NB4 (cell line): Measurements from ENCODE around the gene NOL11.

Source experiments
- CTCF ChIP-seq: IDR thresholded peaks from one replicate; pipeline ENCODE4 v1.5.1; 2012; ENCODE audit warnings: low read depth, low read length
- POLR2A ChIP-seq: IDR thresholded peaks from 2 replicates; pipeline ENCODE4 v1.6.1; 2011; ENCODE audit warnings: mild to moderate bottlenecking; ENCODE audit not compliant: insufficient read length; ENCODE audit errors: extremely low read depth

- no peak for TF ChIP-seq CTCF
- no peak for TF ChIP-seq POLR2A
Measured at GRCh38 chr17:67717192-67717623, 528 bp upstream of the NOL11 start.
